ENCODE data around the gene C18orf32. TPM values are rescaled to one million over a fixed set of nuclear protein-coding genes. Genes with fewer than 3 reads are reported as not detected.

Gene C18orf32
- total RNA-seq, 6 experiments from 2014 or later, result 29.8 to 44.5 (median 32.4) TPM

DNA sequence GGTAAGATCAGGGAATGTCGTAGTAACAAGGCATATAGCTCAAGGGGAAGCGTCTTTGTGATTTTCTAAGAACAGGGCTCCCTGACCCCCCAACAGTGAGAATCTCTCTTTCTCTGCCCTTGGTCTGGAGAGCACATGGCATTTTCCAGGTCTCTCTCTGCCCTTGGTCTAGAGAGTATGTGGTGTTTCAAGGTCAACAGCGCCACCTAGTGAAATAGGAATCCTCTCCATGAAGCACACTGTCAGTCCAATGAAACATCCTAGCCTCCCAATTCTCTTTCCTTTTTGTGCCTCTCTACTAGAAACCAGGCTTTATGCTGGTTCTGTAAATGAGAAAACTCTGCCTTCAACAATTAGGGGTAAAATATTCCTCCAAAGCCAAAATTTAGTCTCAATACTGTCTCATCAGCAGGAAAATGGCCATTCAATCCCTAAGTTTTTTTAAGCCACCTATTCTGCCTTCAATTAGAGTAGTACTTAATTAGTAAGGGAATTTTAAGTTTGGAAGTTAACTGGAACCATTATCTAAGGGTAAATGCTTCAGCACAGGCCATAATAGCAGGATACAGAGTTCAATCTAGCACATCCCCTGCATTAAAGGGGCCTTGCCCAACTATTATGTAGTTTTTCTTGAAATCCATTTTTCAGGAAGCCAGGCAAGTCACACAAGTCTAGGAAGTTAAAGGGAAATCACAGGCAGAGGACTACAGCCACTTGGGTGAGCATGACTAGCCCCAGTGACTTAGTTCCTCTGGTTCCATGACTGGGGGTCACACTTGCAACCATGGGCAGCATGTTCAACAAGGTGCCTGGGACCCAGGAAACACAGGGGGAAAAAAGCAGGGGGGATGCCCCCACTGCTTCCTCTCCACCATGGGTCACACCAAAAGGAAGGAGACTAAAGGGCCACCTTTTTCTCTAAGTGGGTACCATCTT is 39.0 kb downstream of the C18orf32 start:
- peaks cover 11% of the 10 kb centered on the region; the same call in 1 of the 2 replicates for H3K4me1 Mint-ChIP-seq (ENCODE audit: low read depth)
- H3K9me3 Mint-ChIP-seq, result peaks cover 36% of the 10 kb centered on the region
- H3K27ac Mint-ChIP-seq, result no peak overlapping the region
- TF ChIP-seq, protein P1, sequence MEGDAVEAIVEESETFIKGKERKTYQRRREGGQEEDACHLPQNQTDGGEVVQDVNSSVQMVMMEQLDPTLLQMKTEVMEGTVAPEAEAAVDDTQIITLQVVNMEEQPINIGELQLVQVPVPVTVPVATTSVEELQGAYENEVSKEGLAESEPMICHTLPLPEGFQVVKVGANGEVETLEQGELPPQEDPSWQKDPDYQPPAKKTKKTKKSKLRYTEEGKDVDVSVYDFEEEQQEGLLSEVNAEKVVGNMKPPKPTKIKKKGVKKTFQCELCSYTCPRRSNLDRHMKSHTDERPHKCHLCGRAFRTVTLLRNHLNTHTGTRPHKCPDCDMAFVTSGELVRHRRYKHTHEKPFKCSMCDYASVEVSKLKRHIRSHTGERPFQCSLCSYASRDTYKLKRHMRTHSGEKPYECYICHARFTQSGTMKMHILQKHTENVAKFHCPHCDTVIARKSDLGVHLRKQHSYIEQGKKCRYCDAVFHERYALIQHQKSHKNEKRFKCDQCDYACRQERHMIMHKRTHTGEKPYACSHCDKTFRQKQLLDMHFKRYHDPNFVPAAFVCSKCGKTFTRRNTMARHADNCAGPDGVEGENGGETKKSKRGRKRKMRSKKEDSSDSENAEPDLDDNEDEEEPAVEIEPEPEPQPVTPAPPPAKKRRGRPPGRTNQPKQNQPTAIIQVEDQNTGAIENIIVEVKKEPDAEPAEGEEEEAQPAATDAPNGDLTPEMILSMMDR (IDR thresholded peaks at IDR 0.05), result peak; percentile 80
- no peak overlapping the region for H3K4me3 Mint-ChIP-seq
- DNase-seq, result peak; percentile 51
- no peaks in the 10 kb centered on the region for H3K27me3 Mint-ChIP-seq (ENCODE audit: insufficient read depth)
- peaks cover 50% of the 10 kb centered on the region for H3K36me3 Mint-ChIP-seq (ENCODE audit: low read depth)

DNA sequence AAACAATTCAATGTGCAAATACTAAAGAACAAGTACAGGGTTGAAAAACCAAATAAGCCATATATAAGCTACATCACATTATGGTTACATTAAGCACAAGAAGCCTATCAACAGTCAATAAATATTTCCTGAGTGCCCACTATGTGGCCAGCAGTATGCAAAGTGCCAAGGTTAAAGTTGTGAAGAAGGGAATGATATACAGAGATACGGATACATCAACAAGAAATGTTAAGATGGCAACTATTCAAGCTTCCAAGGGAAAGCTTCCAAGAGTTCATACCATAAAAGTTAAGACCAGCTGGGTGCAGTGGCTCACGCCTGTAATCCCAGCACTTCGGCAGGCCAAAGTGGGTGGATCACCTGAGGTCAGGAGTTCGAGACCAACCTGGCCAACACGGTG is 40.6 kb downstream of the C18orf32 start:
- Mint-ChIP-seq H3K36me3 (ENCODE audit: low read depth) (peaks cover 42% of the 10 kb centered on the region), H3K27me3 (ENCODE audit: insufficient read depth) (no peaks in the 10 kb centered on the region), H3K4me1 (ENCODE audit: low read depth) (peaks cover 11% of the 10 kb centered on the region; the same call in 1 of the 2 replicates), H3K4me3 (no peak overlapping the region), H3K27ac (no peak overlapping the region), H3K9me3 (peaks cover 31% of the 10 kb centered on the region)
- TF ChIP-seq, protein P1 (IDR thresholded peaks at IDR 0.05), result no peak
- no peak for DNase-seq

DNA sequence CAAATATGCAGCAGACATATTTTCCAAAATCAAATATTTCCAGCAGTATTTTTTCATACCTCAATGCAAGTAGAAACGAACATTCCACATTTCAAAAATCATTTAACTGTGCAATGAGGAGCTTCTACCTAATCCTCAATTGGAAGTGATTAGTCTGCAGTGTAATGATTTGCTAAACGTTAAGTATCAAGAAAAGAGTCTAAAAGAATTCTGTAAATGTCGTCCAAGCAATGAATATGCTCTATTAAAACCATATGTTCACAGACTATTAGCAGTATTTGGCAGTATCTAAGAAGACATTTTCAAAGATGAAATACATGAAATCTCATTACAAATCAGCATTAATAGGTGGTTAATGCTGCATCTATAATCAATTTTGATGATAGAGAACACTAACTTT is 42.5 kb downstream of the C18orf32 start:
- TF ChIP-seq, protein P1 (IDR thresholded peaks at IDR 0.05), result no peak
- H3K27ac Mint-ChIP-seq, result no peak overlapping the region
- H3K9me3 Mint-ChIP-seq, result peaks cover 18% of the 10 kb centered on the region
- no peak overlapping the region for H3K4me3 Mint-ChIP-seq
- H3K27me3 Mint-ChIP-seq (ENCODE audit: insufficient read depth), result no peaks in the 10 kb centered on the region
- H3K4me1 Mint-ChIP-seq (ENCODE audit: low read depth), result peaks cover 11% of the 10 kb centered on the region; the same call in 1 of the 2 replicates
- H3K36me3 Mint-ChIP-seq (ENCODE audit: low read depth), result peaks cover 31% of the 10 kb centered on the region
- DNase-seq, result no peak

DNA sequence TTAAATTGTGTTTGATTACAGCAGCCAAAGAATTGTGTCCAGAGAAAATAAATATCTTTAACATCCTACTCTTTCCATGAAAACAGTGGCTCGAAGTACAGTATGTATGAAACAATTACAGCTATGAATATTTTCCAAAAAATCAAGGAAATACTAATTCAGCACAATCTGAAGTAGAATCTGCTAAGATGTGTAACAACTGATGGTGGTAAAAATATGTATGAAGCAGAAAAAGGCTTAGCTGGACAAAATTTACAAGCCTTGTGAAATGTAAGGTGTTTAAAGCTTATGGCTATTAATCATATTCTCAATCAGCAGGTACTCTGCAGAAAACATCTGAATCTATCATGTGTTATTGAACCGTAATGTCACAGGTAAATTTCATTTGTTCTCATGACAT is 43.2 kb downstream of the C18orf32 start:
- Mint-ChIP-seq H3K9me3 (peaks cover 12% of the 10 kb centered on the region), H3K27ac (no peak overlapping the region), H3K27me3 (ENCODE audit: insufficient read depth) (no peaks in the 10 kb centered on the region), H3K4me1 (ENCODE audit: low read depth) (peaks cover 11% of the 10 kb centered on the region; the same call in 1 of the 2 replicates), H3K36me3 (ENCODE audit: low read depth) (peaks cover 25% of the 10 kb centered on the region), H3K4me3 (no peak overlapping the region)
- TF ChIP-seq, protein P1 (IDR thresholded peaks at IDR 0.05), result no peak
- DNase-seq, result no peak

DNA sequence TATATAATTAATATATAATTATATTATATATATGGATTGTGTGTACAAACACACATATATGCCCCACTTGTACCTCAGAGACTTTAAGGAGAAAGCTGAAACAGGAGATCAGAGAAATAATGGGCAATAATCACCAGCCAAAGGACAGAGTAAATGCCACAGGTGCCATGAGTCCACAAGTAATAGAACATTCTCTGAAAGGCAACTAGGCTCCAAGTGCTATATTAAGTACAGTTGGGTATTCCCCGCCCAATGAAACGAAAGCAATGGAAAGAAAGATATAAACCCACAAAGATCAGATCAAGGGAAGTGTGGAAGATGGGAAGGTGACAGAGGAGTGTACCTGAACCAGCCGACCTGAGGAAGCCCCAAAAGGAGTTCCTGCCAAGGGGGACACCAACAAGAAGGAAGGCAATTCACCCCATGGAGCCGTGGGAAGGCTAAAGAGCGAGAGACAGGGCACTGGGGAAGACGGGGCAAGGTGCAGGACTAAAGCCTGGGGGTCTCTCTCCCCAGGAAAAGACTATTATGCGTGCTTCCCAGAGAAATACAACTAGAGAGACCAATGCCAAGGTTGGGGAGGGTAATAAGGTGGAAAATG is 45.6 kb downstream of the C18orf32 start:
- DNase-seq, result no peak
- no peaks in the 10 kb centered on the region for H3K9me3 Mint-ChIP-seq
- TF ChIP-seq, protein P1 (IDR thresholded peaks at IDR 0.05), result no peak

More for the DNA sequence above, 45.6 kb downstream of the C18orf32 start:
- no peaks in the 10 kb centered on the region for H3K27me3 Mint-ChIP-seq (ENCODE audit: insufficient read depth)
- H3K4me3 Mint-ChIP-seq, result no peak overlapping the region
- peaks cover 8% of the 10 kb centered on the region; the same call in 1 of the 2 replicates for H3K36me3 Mint-ChIP-seq (ENCODE audit: low read depth)
- no peak overlapping the region for H3K27ac Mint-ChIP-seq
- 0 out of 2 replicates have a peak, but pooled peaks cover 6% of the 10 kb centered on the region for H3K4me1 Mint-ChIP-seq (ENCODE audit: low read depth)
